Left lung (tissue), 10 donors: ENCODE data around the gene THEM4. TPM values are rescaled to one million over a fixed set of nuclear protein-coding genes. Genes with fewer than 3 reads are reported as not detected.
"Not testable (repeated sequence)": the region's sequence is repeated elsewhere in the genome, so short reads cannot be mapped to it uniquely, and the experiment has no call there.

Experiments
- ATAC-seq: fragments of 200-7000 bp; cut with Tn5 transposase; one replicate; pipeline ENCODE4 v1.9.1; 2020; ENCODE audit warnings: moderate library complexity
- DNase-seq, 4 donors: peaks; one replicate each; pipeline ENCODE4 v3.0.0-alpha.2; 2013 to 2020
- H3K27ac ChIP-seq, 2 donors: fragments of 200-600 bp; sonication (generic) in 1 of 2; one replicate each; pipeline versions ENCODE4 v1.5.0 to v1.8.0; 2020 to 2021
- H3K27me3 ChIP-seq, 2 donors: fragments of 200-600 bp; sonication (generic) in 1 of 2; one replicate each; pipeline versions ENCODE4 v1.5.0 to v1.8.0; 2020 to 2021
- H3K36me3 ChIP-seq, 2 donors: fragments of 200-600 bp; sonication (generic) in 1 of 2; one replicate each; pipeline versions ENCODE4 v1.5.0 to v1.8.0; 2020 to 2021
- H3K4me1 ChIP-seq, 2 donors: fragments of 200-600 bp; one replicate each; pipeline ENCODE4 v1.8.0; 2021
- H3K4me3 ChIP-seq, 2 donors: fragments of 200-600 bp; sonication (generic) in 1 of 2; one replicate each; pipeline versions ENCODE4 v1.5.0 to v1.8.0; 2020 to 2021; ENCODE audit warnings: mild to moderate bottlenecking in 1 of 2
- H3K9me3 ChIP-seq, 2 donors: fragments of 200-600 bp; sonication (generic) in 1 of 2; one replicate each; pipeline versions ENCODE4 v1.5.0 to v1.8.0; 2020 to 2021
- CTCF ChIP-seq, 2 donors: fragments of 200-600 bp; sonication (generic) in 1 of 2; IDR thresholded peaks; one replicate each; pipeline versions ENCODE4 v1.5.0 to v1.8.0; 2021; ENCODE audit warnings: antibody characterized with exemption in 2 of 2
- intact Hi-C, 2 donors: fragments of 100-400 bp; cut with DNase I; formaldehyde crosslinking; loops; one replicate each; pipeline versions ENCODE4 v1.11.2 to v1.14.2; 2022
- polyA plus RNA-seq, 6 donors: library from polyadenylated mRNA; unstranded; fragments of 120-200 nt; gene quantifications; one replicate each; pipeline ENCODE4 v1.2.1, GENCODE V29; 2013; ENCODE audit not compliant: insufficient read length in 6 of 6
- total RNA-seq, 2 donors: library from RNA; stranded (reverse); fragmentation: NEBNext Ultra II Directional; extraction: Animal tissue kit (Norgen Biotek cat#: 25700); gene quantifications; one replicate each; pipeline ENCODE4 v1.2.1, GENCODE V29; 2021
- donor health status: DM: no; HTN: yes; CAD: no.
- donor health status: DM: no; HTN: no; CAD: no.

Gene THEM4
- total and polyA plus RNA-seq, 8 donors: 10.6 to 36.8 (median 30.6) TPM

- no peak for TF ChIP-seq CTCF (IDR thresholded peaks at IDR 0.05)
- DNase-seq (no peak), ATAC-seq (no peak)
- intact Hi-C loops: no loop called here
- Histone ChIP-seq H3K9me3 (no peaks in the 10 kb centered on the region), H3K27me3 (no peaks in the 10 kb centered on the region), H3K4me3 (no peak overlapping the region), H3K36me3 (peaks cover 0 to 8% of the 10 kb centered on the region in 2 donors), H3K27ac (no peak overlapping the region), H3K4me1 (no peaks in the 10 kb centered on the region)
Observed at GRCh38 chr1:151885479-151885878, 23.8 kb downstream of the THEM4 start.

GRCh38 chr1:151884879-151885278 is 24.4 kb downstream of the THEM4 start:
- H3K36me3 ChIP-seq, DNase-seq, ATAC-seq, intact Hi-C loops, H3K4me3 ChIP-seq, H3K27ac ChIP-seq, H3K4me1 ChIP-seq, H3K27me3 ChIP-seq, H3K9me3 ChIP-seq: not testable (repeated sequence)

- DNase-seq, intact Hi-C loops, H3K4me3 ChIP-seq, H3K27ac ChIP-seq, H3K9me3 ChIP-seq, H3K27me3 ChIP-seq, ATAC-seq, H3K4me1 ChIP-seq, H3K36me3 ChIP-seq: not testable (repeated sequence)
Observed at GRCh38 chr1:151884445-151884844, 24.9 kb downstream of the THEM4 start.

- ATAC-seq, H3K27me3 ChIP-seq, H3K4me3 ChIP-seq, H3K4me1 ChIP-seq, H3K27ac ChIP-seq, intact Hi-C loops, H3K9me3 ChIP-seq, H3K36me3 ChIP-seq, DNase-seq: not testable (repeated sequence)
Observed at GRCh38 chr1:151883898-151884297, 25.4 kb downstream of the THEM4 start.

- H3K27me3 ChIP-seq, H3K27ac ChIP-seq, H3K36me3 ChIP-seq, DNase-seq, intact Hi-C loops, H3K4me3 ChIP-seq, H3K4me1 ChIP-seq, H3K9me3 ChIP-seq, ATAC-seq: not testable (repeated sequence)
Observed at GRCh38 chr1:151882918-151883317, 26.4 kb downstream of the THEM4 start.

- intact Hi-C loops: no loop called here
- ATAC-seq: no peak
- no peak for DNase-seq
Observed at GRCh38 chr1:151882466-151882865, 26.8 kb downstream of the THEM4 start.

GRCh38 chr1:151881479-151881878 is 27.8 kb downstream of the THEM4 start:
- Histone ChIP-seq H3K27me3 (no peaks in the 10 kb centered on the region), H3K4me1 (no peaks in the 10 kb centered on the region), H3K9me3 (no peaks in the 10 kb centered on the region), H3K27ac (no peak overlapping the region), H3K36me3 (no peaks in the 10 kb centered on the region), H3K4me3 (no peak overlapping the region)
- no peak for DNase-seq
- no peak for ATAC-seq
- intact Hi-C loops: no loop called here
- no peak for TF ChIP-seq CTCF (IDR thresholded peaks at IDR 0.05)

More at GRCh38 chr1:151882466-151882865, 26.8 kb downstream of the THEM4 start:
- Histone ChIP-seq H3K36me3 (peaks cover 0 to under 1% of the 10 kb centered on the region in 2 donors), H3K4me1 (no peaks in the 10 kb centered on the region), H3K9me3 (no peaks in the 10 kb centered on the region), H3K27ac (no peak overlapping the region), H3K4me3 (no peak overlapping the region), H3K27me3 (no peaks in the 10 kb centered on the region)
- no peak for TF ChIP-seq CTCF (IDR thresholded peaks at IDR 0.05)
